H1 (cell line): ENCODE data around the gene FOXO1. TPM values are rescaled to one million over a fixed set of nuclear protein-coding genes. Genes with fewer than 3 reads are reported as not detected.

Source experiments
- TAF7 ChIP-seq: optimal IDR thresholded peaks from 2 replicates; pipeline ENCODE3; 2011; ENCODE audit warnings: low read depth, mild to moderate bottlenecking, inconsistent platforms, low read length, moderate library complexity, borderline replicate concordance
- polyA plus RNA-seq, 7 experiments: library from polyadenylated mRNA; depleted of rRNA in 3 of 7; stranded (reverse) in 5 of 7; unstranded in 2 of 7; fragments of >200 nt in 5 of 7; fragments of 200-250 nt in 2 of 7; gene quantifications; 1 replicate in 5 of 7; 2 replicates in 1 of 7; 4 replicates in 1 of 7; pipeline versions ENCODE4 v1.2.1 to v1.2.3, GENCODE V29; 2011 to 2013; ENCODE audit warnings: missing spikeins in 2 of 7, mixed read lengths in 2 of 7
- total RNA-seq: library from RNA; stranded (reverse); fragmentation: NEBNext Ultra II Directional; extraction: Animal tissue kit (Norgen Biotek cat#: 25700); gene quantifications from 2 replicates; pipeline ENCODE4 v1.2.1, GENCODE V29; 2021

FOXO1 gene
- total and polyA plus RNA-seq, 2 of the 8 experiments (the other 6 are each of a cell fraction or from before 2014, with no cell fraction given), result 35.3 to 56.9 TPM

- TF ChIP-seq TAF7, result no peak
Observed at GRCh38 chr13:40556453-40556852, 110.0 kb downstream of the FOXO1 start (continued).
